Small intestine (tissue), 7 donors: ENCODE results near the gene SMIM36. TPM values are rescaled to one million over a fixed set of nuclear protein-coding genes. Genes with fewer than 3 reads are reported as not detected.
"Not testable (repeated sequence)": the region's sequence is repeated elsewhere in the genome, so short reads cannot be mapped to it uniquely, and the experiment has no call there.

Experiments used
- DNase-seq, 2 donors: peaks; one replicate each; pipeline versions ENCODE4 v3.0.0 to v3.0.0-alpha.2; 2013
- FAIRE-seq: peaks from 2 replicates; lab custom pipeline; 2012; peaks lifted over from hg19 to GRCh38; lab: Jason Lieb, UNC
- H3K27ac ChIP-seq, 3 donors: one replicate each; pipeline ENCODE4 v1.5.1; 2013; ENCODE audit warnings: low read length in 2 of 3, mild to moderate bottlenecking in 2 of 3, control low read depth in 1 of 3, inconsistent platforms in 1 of 3, low read depth in 1 of 3, moderate library complexity in 1 of 3
- H3K27me3 ChIP-seq, 3 donors: one replicate each; pipeline ENCODE4 v1.6.1; 2013; ENCODE audit warnings: low read length in 3 of 3, inconsistent platforms in 1 of 3; ENCODE audit not compliant: control insufficient read depth in 3 of 3, insufficient read depth in 3 of 3
- H3K36me3 ChIP-seq, 3 donors: one replicate each; pipeline ENCODE4 v1.6.1; 2013; ENCODE audit warnings: low read length in 3 of 3, inconsistent platforms in 1 of 3, low read depth in 1 of 3, mild to moderate bottlenecking in 1 of 3, moderate library complexity in 1 of 3; ENCODE audit not compliant: control insufficient read depth in 3 of 3, insufficient read depth in 2 of 3
- H3K4me1 ChIP-seq, 3 donors: one replicate each; pipeline ENCODE4 v1.6.1; 2013; ENCODE audit warnings: low read length in 2 of 3, inconsistent platforms in 1 of 3, low read depth in 1 of 3, mild to moderate bottlenecking in 1 of 3, moderate library complexity in 1 of 3; ENCODE audit not compliant: control insufficient read depth in 3 of 3, insufficient read depth in 2 of 3
- H3K4me3 ChIP-seq, 3 donors: one replicate each; pipeline ENCODE4 v1.5.1; 2013; ENCODE audit warnings: low read length in 3 of 3, control low read depth in 1 of 3, inconsistent platforms in 1 of 3, low read depth in 1 of 3, mild to moderate bottlenecking in 1 of 3, moderate library complexity in 1 of 3
- H3K9me3 ChIP-seq, 2 donors: one replicate each; pipeline ENCODE4 v1.6.1; 2013; ENCODE audit warnings: low read depth in 1 of 2, low read length in 1 of 2; ENCODE audit not compliant: control insufficient read depth in 2 of 2, insufficient read depth in 1 of 2
- WGBS, 3 donors: extraction: QIAGEN DNeasy Blood & Tissue Kit; methylation state at CpG; one replicate each; pipeline ENCODE4 v1.1.7; 2013; 5-methylcytosine and 5-hydroxymethylcytosine counted together
- polyA plus RNA-seq, 4 donors: library from polyadenylated mRNA; stranded (reverse) in 3 of 4; unstranded in 1 of 4; fragments of 200-250 nt in 3 of 4; fragments of 120-200 nt in 1 of 4; gene quantifications; one replicate each; pipeline versions ENCODE4 v1.2.1 to v1.2.3, GENCODE V29; 2013
- donor health status: healthy with polysubstance abuse.
- donor health status: control.
- donor health status: control.
- donor health status: Bipolar disorder and iron deficiency.
- donor health status: healthy.

The SMIM36 gene
- polyA plus RNA-seq, 4 donors: not detected

- H3K4me3 ChIP-seq: no peak overlapping the region
- H3K27ac ChIP-seq: no peak overlapping the region
- peaks cover 0 to 2% (median 0%) of the 10 kb centered on the region in 3 donors for H3K27me3 ChIP-seq
- H3K9me3 ChIP-seq: no peaks in the 10 kb centered on the region
- FAIRE-seq: no peak
- H3K4me1 ChIP-seq: no peaks in the 10 kb centered on the region
- DNase-seq: no peak
- 67 to 81% (median 81%) methylated on average over 1 of the region's 1 CpG for WGBS, 3 donors
- no peaks in the 10 kb centered on the region for H3K36me3 ChIP-seq
These were observed 25.0 kb upstream of the SMIM36 start for GRCh38 chr17:55536205-55536604.

GRCh38 chr17:55533608-55534007, 22.4 kb upstream of the SMIM36 start:
- H3K4me3 ChIP-seq: no peak overlapping the region
- FAIRE-seq (no peak), DNase-seq (no peak)
- H3K27ac ChIP-seq: no peak overlapping the region
- no peaks in the 10 kb centered on the region for H3K36me3 ChIP-seq
- no peaks in the 10 kb centered on the region for H3K4me1 ChIP-seq
- peaks cover 0 to 2% (median 0%) of the 10 kb centered on the region in 3 donors for H3K27me3 ChIP-seq
- no peaks in the 10 kb centered on the region for H3K9me3 ChIP-seq

- peaks cover 0 to 2% (median 0%) of the 10 kb centered on the region in 3 donors for H3K27me3 ChIP-seq
- no peaks in the 10 kb centered on the region for H3K9me3 ChIP-seq
- no peak overlapping the region for H3K4me3 ChIP-seq
- H3K36me3 ChIP-seq: no peaks in the 10 kb centered on the region
- DNase-seq (no peak), FAIRE-seq (no peak)
- WGBS, 3 donors: 74 to 80% (median 78%) methylated on average over 1 of the region's 1 CpG
- no peaks in the 10 kb centered on the region for H3K4me1 ChIP-seq
- H3K27ac ChIP-seq: no peak overlapping the region
These were observed 21.4 kb upstream of the SMIM36 start for GRCh38 chr17:55532670-55533069.

GRCh38 chr17:55531053-55531728, 19.9 kb upstream of the SMIM36 start:
- Histone ChIP-seq H3K27me3 (peaks cover 0 to 2% (median 0%) of the 10 kb centered on the region in 3 donors), H3K9me3 (no peaks in the 10 kb centered on the region), H3K36me3 (no peaks in the 10 kb centered on the region), H3K4me1 (no peaks in the 10 kb centered on the region), H3K27ac (no peak overlapping the region), H3K4me3 (no peak overlapping the region)
- 59 to 73% (median 61%) methylated on average over 5 of the region's 5 CpGs for WGBS, 3 donors
- no peak for DNase-seq
- FAIRE-seq: no peak

- Histone ChIP-seq H3K27ac (no peak overlapping the region), H3K9me3 (no peaks in the 10 kb centered on the region), H3K4me3 (no peak overlapping the region), H3K36me3 (no peaks in the 10 kb centered on the region), H3K4me1 (no peaks in the 10 kb centered on the region), H3K27me3 (peaks cover 0 to 2% (median 0%) of the 10 kb centered on the region in 3 donors)
- FAIRE-seq (no peak), DNase-seq (no peak)
- WGBS, 3 donors: 63 to 85% (median 79%) methylated on average over 3 of the region's 3 CpGs
These were observed 18.8 kb upstream of the SMIM36 start for GRCh38 chr17:55530064-55530463.

- no peak overlapping the region for H3K4me3 ChIP-seq
- H3K9me3 ChIP-seq: no peaks in the 10 kb centered on the region
- H3K27ac ChIP-seq: no peak overlapping the region
- H3K4me1 ChIP-seq: no peaks in the 10 kb centered on the region
- H3K27me3 ChIP-seq: no peaks in the 10 kb centered on the region
- FAIRE-seq: no peak
- 71 to 84% (median 74%) methylated on average over 5 of the region's 5 CpGs for WGBS, 3 donors
- H3K36me3 ChIP-seq: no peaks in the 10 kb centered on the region
- peak in 1 of 2 donors; percentile 37 for DNase-seq
These were observed 16.4 kb upstream of the SMIM36 start for GRCh38 chr17:55527540-55528118.

- 60 to 68% (median 66%) methylated on average over 4 of the region's 4 CpGs for WGBS, 3 donors
- Histone ChIP-seq H3K36me3 (no peaks in the 10 kb centered on the region), H3K27me3 (peaks cover 0 to 6% (median 0%) of the 10 kb centered on the region in 3 donors), H3K4me3 (no peak overlapping the region), H3K9me3 (no peaks in the 10 kb centered on the region), H3K4me1 (no peaks in the 10 kb centered on the region), H3K27ac (no peak overlapping the region)
- no peak for DNase-seq
- FAIRE-seq: no peak
These were observed 13.4 kb upstream of the SMIM36 start for GRCh38 chr17:55524440-55525220.

- not testable (repeated sequence) for H3K27ac ChIP-seq, DNase-seq, H3K36me3 ChIP-seq, FAIRE-seq, H3K4me3 ChIP-seq, H3K9me3 ChIP-seq, H3K4me1 ChIP-seq, H3K27me3 ChIP-seq
- 94 to 96% (median 96%) methylated on average over 3 to 4 of the region's 4 CpGs for whole genome bisulfite sequencing, 3 donors
These were observed 11.8 kb upstream of the SMIM36 start for GRCh38 chr17:55523032-55523431.
